Activated CD8-positive, alpha-beta T cell treated with anti-CD3 and anti-CD28 coated beads for 36 hours (primary cell): ENCODE data around the gene METTL24. TPM values are rescaled to one million over a fixed set of nuclear protein-coding genes. Genes with fewer than 3 reads are reported as not detected.

Source experiments
- ATAC-seq: fragments of 200-7000 bp; cut with Tn5 transposase; one replicate; pipeline ENCODE4 v1.10.0; 2021; ENCODE audit warnings: mild to moderate bottlenecking, moderate library complexity
- CTCF ChIA-PET: fragments of 350-600 bp; sonication (Branson Sonifier 250); formaldehyde crosslinking; loops from one replicate; lab custom pipeline; 2021; ENCODE audit warnings: antibody characterized with exemption; lab: Charles Lee
- POLR2A ChIA-PET: fragments of 350-600 bp; sonication (Branson Sonifier 250); formaldehyde crosslinking; loops from one replicate; lab custom pipeline; 2021; ENCODE audit warnings: antibody characterized with exemption; lab: Charles Lee
- DNase-seq: peaks from one replicate; pipeline ENCODE4 v3.0.0-alpha.2; 2020
- H3K27ac Mint-ChIP-seq: one replicate; pipeline ENCODE4 v1.8.0; 2021; ENCODE audit warnings: mild to moderate bottlenecking, mixed read lengths
- H3K27me3 Mint-ChIP-seq: one replicate; pipeline ENCODE4 v1.8.0; 2021; ENCODE audit warnings: mixed read lengths
- H3K36me3 Mint-ChIP-seq: one replicate; pipeline ENCODE4 v1.8.0; 2021; ENCODE audit warnings: low read depth, mixed read lengths
- H3K4me1 Mint-ChIP-seq: one replicate; pipeline ENCODE4 v1.8.0; 2021; ENCODE audit warnings: low read depth, mixed read lengths
- H3K4me3 Mint-ChIP-seq: one replicate; pipeline ENCODE4 v1.8.0; 2021; ENCODE audit warnings: mild to moderate bottlenecking, moderate library complexity, mixed read lengths
- H3K9me3 Mint-ChIP-seq: one replicate; pipeline ENCODE4 v1.8.0; 2021; ENCODE audit warnings: mixed read lengths
- intact Hi-C: fragments of 100-400 bp; cut with micrococcal nuclease; formaldehyde crosslinking; loops from one replicate; pipeline ENCODE4 v1.10.0; 2022
- total RNA-seq, 2 experiments: library from RNA; stranded (reverse); gene quantifications; one replicate each; pipeline ENCODE4 v1.2.3, GENCODE V29; 2021
- TF ChIP-seq, protein P1 (sequence below): fragments of 200-600 bp; IDR thresholded peaks from one replicate; pipeline ENCODE4 v1.8.0; 2022; ENCODE audit warnings: antibody characterized with exemption, mild to moderate bottlenecking

Gene METTL24
- total RNA-seq, 2 experiments from 2014 or later = not detected

GRCh38 chr6:110341067-110341466, 17.1 kb downstream of the METTL24 start:
- DNase-seq (no peak), ATAC-seq (no peak)
- TF ChIP-seq, protein P1, sequence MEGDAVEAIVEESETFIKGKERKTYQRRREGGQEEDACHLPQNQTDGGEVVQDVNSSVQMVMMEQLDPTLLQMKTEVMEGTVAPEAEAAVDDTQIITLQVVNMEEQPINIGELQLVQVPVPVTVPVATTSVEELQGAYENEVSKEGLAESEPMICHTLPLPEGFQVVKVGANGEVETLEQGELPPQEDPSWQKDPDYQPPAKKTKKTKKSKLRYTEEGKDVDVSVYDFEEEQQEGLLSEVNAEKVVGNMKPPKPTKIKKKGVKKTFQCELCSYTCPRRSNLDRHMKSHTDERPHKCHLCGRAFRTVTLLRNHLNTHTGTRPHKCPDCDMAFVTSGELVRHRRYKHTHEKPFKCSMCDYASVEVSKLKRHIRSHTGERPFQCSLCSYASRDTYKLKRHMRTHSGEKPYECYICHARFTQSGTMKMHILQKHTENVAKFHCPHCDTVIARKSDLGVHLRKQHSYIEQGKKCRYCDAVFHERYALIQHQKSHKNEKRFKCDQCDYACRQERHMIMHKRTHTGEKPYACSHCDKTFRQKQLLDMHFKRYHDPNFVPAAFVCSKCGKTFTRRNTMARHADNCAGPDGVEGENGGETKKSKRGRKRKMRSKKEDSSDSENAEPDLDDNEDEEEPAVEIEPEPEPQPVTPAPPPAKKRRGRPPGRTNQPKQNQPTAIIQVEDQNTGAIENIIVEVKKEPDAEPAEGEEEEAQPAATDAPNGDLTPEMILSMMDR = no peak
- POLR2A ChIA-PET = no interaction called here
- H3K36me3 Mint-ChIP-seq = no peaks in the 10 kb centered on the region
- no peak overlapping the region for H3K27ac Mint-ChIP-seq
- no peaks in the 10 kb centered on the region for H3K27me3 Mint-ChIP-seq
- CTCF ChIA-PET = interaction anchor here (1.0 to 1.4 kb wide), 3 partner anchors 13 to 48 kb away, joined by 3 to 5 read pairs (median 4); no protein-coding TSS in a partner anchor
- no peaks in the 10 kb centered on the region for H3K9me3 Mint-ChIP-seq
- H3K4me3 Mint-ChIP-seq = no peak overlapping the region
- H3K4me1 Mint-ChIP-seq = no peaks in the 10 kb centered on the region
- intact Hi-C loops = no loop called here

- TF ChIP-seq, protein P1 = no peak
- Mint-ChIP-seq H3K36me3 (no peaks in the 10 kb centered on the region), H3K4me1 (no peaks in the 10 kb centered on the region), H3K9me3 (no peaks in the 10 kb centered on the region), H3K4me3 (no peak overlapping the region), H3K27ac (no peak overlapping the region), H3K27me3 (no peaks in the 10 kb centered on the region)
- no peak for ATAC-seq
- CTCF ChIA-PET = interaction anchor here (0.8 kb wide), 1 partner anchor 10 kb away, joined by 3 read pairs; no protein-coding TSS in a partner anchor
- POLR2A ChIA-PET = no interaction called here
- DNase-seq = no peak
- intact Hi-C loops = no loop called here
Measured at GRCh38 chr6:110340392-110340965, 17.7 kb downstream of the METTL24 start.

GRCh38 chr6:110338820-110339470, 19.2 kb downstream of the METTL24 start:
- peaks cover 5% of the 10 kb centered on the region for H3K4me1 Mint-ChIP-seq
- intact Hi-C loops = no loop called here
- H3K9me3 Mint-ChIP-seq = no peaks in the 10 kb centered on the region
- no peak overlapping the region for H3K4me3 Mint-ChIP-seq
- DNase-seq (no peak), ATAC-seq (no peak)
- no peaks in the 10 kb centered on the region for H3K36me3 Mint-ChIP-seq
- CTCF ChIA-PET = interaction anchor here (0.8 kb wide), 1 partner anchor 27 kb away, joined by 3 read pairs; no protein-coding TSS in a partner anchor
- H3K27me3 Mint-ChIP-seq = no peaks in the 10 kb centered on the region
- POLR2A ChIA-PET = no interaction called here
- no peak overlapping the region for H3K27ac Mint-ChIP-seq
- TF ChIP-seq, protein P1 = no peak

GRCh38 chr6:110337486-110337885, 20.7 kb downstream of the METTL24 start:
- intact Hi-C loops = no loop called here
- Mint-ChIP-seq H3K27me3 (peaks cover 2% of the 10 kb centered on the region), H3K4me1 (peaks cover 9% of the 10 kb centered on the region), H3K27ac (no peak overlapping the region), H3K4me3 (no peak overlapping the region), H3K36me3 (no peaks in the 10 kb centered on the region), H3K9me3 (no peaks in the 10 kb centered on the region)
- no peak for ATAC-seq
- TF ChIP-seq, protein P1 = no peak
- DNase-seq = no peak
- ChIA-PET POLR2A (no interaction called here), CTCF (no interaction called here)
